ENCODE measurements around the gene TUBB4B.
A peak's percentile ranks its signal among the peaks of the same experiment; 100 is the strongest.

TUBB4B gene

DNA sequence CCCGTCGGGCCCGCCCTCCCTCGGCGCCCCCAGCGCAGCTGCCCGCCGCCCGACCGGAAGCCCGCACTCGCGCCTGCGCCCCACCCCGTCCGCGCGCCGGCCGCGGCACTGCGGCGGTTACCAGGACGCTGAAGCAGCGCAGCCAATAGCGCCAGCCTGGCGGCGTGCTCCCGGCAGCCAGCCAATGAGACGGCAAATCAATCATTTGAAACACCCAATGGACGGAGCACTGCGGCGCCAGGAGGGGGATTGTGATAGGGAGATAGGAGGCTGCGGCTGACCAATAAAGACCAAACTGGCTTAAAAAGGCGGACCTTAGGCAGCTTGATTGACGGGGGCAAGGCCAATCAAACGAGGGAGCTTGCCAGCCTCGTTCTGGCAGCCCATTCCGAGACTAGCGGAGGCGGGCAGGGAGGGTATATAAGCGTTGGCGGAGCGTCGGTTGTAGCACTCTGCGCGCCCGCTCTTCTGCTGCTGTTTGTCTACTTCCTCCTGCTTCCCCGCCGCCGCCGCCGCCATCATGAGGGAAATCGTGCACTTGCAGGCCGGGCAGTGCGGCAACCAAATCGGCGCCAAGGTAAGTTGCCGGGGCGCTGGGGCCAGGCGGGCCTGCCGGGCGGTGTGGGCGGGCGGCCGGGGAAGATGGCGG lies at the start of gene TUBB4B (continued):
- TF ChIP-seq, protein P1, sequence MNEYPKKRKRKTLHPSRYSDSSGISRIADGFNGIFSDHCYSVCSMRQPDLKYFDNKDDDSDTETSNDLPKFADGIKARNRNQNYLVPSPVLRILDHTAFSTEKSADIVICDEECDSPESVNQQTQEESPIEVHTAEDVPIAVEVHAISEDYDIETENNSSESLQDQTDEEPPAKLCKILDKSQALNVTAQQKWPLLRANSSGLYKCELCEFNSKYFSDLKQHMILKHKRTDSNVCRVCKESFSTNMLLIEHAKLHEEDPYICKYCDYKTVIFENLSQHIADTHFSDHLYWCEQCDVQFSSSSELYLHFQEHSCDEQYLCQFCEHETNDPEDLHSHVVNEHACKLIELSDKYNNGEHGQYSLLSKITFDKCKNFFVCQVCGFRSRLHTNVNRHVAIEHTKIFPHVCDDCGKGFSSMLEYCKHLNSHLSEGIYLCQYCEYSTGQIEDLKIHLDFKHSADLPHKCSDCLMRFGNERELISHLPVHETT (tag by site-specific recombination; IDR thresholded peaks at IDR 0.05): peak; percentile 80; the same call in 1 of the 2 replicates
- TF ChIP-seq ZNF394 (tag by site-specific recombination; IDR thresholded peaks at IDR 0.05; ENCODE audit: borderline replicate concordance): peak; percentile 49; the same call in 1 of the 2 replicates
- TF ChIP-seq KLF9 (tag by site-specific recombination; IDR thresholded peaks at IDR 0.05; ENCODE audit: low read depth): peak; percentile 62; the same call in 1 of the 2 replicates
- no peak; the same call in 1 of the 2 replicates for TF ChIP-seq ZNF596 (tag by site-specific recombination; IDR thresholded peaks at IDR 0.05)

DNA sequence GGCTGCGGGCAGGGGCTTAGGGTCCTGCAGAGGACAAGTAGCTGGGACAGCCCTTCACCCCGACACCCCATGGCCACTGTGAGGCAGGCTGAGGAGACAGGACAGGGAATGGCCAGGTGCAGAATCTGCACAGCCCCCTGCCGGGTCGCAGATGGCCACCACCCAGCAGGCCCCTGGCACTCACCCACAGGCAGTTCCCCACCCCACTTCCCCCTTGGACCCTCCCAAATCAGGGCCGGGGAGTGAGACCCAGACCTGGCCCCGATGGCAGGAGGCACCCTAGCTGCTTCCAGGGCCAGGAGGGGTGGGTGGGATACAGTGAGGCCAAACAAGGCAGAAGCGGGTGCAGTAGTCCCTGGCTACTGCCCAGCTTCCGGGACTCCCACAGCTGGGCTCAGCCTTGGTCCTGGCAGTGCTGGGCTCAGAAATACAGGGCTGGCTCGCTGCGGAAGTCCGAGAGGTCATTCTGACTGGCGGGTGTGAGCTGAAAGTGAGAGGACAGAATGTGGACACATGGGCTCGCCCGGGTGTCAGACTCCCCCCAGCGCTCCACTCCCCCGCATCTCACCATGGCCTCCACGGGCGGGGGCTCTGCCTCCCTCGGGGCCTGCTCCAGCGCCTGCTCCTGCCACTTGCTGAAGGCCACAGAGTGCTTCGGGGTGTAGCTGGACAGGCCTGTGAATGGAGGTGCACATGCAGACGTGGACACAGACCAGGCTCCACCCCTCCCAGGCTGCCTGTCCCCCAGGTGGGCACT lies 49.2 kb upstream of the TUBB4B start:
- CTCF ChIA-PET: interaction anchor here (0.6 to 2.3 kb wide), 5 partner anchors 13 to 45 kb away, joined by 3 to 9 read pairs (median 4); partner anchors contain the start of genes NDOR1, RNF224 and TMEM203
- POLR2A ChIA-PET: interaction anchor here (0.6 to 7.1 kb wide), 12 partner anchors 11 to 157 kb away, joined by 3 to 178 read pairs (median 4); partner anchors contain the start of genes LRRC26, MAN1B1, NDOR1 and TMEM203
- Histone ChIP-seq H3K27ac (ENCODE audit: extremely low read depth, low read depth, low read length) (no peak overlapping the region), H3K4me1 (ENCODE audit: control insufficient read depth, insufficient read depth, low read length) (peaks cover 13% of the 10 kb centered on the region), H3K4me3 (ENCODE audit: low read depth, low read length) (no peak overlapping the region), H3K9me3 (ENCODE audit: control insufficient read depth, insufficient read depth, low read depth, low read length) (no peaks in the 10 kb centered on the region), H3K36me3 (ENCODE audit: control insufficient read depth in 2 of 2, insufficient read depth in 1 of 2, low read length in 2 of 2) (peaks cover 0 to 37% of the 10 kb centered on the region in 2 experiments; a peak in 1 of 3 replicates)
- no peak for TF ChIP-seq ZNF707 (tag by site-specific recombination; IDR thresholded peaks at IDR 0.05)
- TF ChIP-seq, protein P2, sequence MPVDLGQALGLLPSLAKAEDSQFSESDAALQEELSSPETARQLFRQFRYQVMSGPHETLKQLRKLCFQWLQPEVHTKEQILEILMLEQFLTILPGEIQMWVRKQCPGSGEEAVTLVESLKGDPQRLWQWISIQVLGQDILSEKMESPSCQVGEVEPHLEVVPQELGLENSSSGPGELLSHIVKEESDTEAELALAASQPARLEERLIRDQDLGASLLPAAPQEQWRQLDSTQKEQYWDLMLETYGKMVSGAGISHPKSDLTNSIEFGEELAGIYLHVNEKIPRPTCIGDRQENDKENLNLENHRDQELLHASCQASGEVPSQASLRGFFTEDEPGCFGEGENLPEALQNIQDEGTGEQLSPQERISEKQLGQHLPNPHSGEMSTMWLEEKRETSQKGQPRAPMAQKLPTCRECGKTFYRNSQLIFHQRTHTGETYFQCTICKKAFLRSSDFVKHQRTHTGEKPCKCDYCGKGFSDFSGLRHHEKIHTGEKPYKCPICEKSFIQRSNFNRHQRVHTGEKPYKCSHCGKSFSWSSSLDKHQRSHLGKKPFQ (tag by site-specific recombination; IDR thresholded peaks at IDR 0.05): no peak
- TF ChIP-seq, protein P3, sequence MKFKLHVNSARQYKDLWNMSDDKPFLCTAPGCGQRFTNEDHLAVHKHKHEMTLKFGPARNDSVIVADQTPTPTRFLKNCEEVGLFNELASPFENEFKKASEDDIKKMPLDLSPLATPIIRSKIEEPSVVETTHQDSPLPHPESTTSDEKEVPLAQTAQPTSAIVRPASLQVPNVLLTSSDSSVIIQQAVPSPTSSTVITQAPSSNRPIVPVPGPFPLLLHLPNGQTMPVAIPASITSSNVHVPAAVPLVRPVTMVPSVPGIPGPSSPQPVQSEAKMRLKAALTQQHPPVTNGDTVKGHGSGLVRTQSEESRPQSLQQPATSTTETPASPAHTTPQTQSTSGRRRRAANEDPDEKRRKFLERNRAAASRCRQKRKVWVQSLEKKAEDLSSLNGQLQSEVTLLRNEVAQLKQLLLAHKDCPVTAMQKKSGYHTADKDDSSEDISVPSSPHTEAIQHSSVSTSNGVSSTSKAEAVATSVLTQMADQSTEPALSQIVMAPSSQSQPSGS (tag by site-specific recombination; IDR thresholded peaks at IDR 0.05; ENCODE audit: low read depth): no peak
- TF ChIP-seq, protein P4, sequence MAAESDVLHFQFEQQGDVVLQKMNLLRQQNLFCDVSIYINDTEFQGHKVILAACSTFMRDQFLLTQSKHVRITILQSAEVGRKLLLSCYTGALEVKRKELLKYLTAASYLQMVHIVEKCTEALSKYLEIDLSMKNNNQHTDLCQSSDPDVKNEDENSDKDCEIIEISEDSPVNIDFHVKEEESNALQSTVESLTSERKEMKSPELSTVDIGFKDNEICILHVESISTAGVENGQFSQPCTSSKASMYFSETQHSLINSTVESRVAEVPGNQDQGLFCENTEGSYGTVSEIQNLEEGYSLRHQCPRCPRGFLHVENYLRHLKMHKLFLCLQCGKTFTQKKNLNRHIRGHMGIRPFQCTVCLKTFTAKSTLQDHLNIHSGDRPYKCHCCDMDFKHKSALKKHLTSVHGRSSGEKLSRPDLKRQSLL (tag by site-specific recombination; IDR thresholded peaks at IDR 0.05): peak; percentile 8; the same call in 1 of the 2 replicates
- no peak for TF ChIP-seq ZNF585B (tag by site-specific recombination; IDR thresholded peaks at IDR 0.05)
- TF ChIP-seq, protein P5, sequence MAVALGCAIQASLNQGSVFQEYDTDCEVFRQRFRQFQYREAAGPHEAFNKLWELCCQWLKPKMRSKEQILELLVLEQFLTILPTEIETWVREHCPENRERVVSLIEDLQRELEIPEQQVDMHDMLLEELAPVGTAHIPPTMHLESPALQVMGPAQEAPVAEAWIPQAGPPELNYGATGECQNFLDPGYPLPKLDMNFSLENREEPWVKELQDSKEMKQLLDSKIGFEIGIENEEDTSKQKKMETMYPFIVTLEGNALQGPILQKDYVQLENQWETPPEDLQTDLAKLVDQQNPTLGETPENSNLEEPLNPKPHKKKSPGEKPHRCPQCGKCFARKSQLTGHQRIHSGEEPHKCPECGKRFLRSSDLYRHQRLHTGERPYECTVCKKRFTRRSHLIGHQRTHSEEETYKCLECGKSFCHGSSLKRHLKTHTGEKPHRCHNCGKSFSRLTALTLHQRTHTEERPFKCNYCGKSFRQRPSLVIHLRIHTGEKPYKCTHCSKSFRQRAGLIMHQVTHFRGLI (tag by site-specific recombination; IDR thresholded peaks at IDR 0.05): no peak
- TF ChIP-seq PRDM1 (tag by site-specific recombination; IDR thresholded peaks at IDR 0.05): no peak
- TF ChIP-seq ZNF837 (tag by site-specific recombination; IDR thresholded peaks at IDR 0.05): no peak
- no peak for TF ChIP-seq ZNF660 (tag by site-specific recombination; IDR thresholded peaks at IDR 0.05)
- TF ChIP-seq, protein P6, sequence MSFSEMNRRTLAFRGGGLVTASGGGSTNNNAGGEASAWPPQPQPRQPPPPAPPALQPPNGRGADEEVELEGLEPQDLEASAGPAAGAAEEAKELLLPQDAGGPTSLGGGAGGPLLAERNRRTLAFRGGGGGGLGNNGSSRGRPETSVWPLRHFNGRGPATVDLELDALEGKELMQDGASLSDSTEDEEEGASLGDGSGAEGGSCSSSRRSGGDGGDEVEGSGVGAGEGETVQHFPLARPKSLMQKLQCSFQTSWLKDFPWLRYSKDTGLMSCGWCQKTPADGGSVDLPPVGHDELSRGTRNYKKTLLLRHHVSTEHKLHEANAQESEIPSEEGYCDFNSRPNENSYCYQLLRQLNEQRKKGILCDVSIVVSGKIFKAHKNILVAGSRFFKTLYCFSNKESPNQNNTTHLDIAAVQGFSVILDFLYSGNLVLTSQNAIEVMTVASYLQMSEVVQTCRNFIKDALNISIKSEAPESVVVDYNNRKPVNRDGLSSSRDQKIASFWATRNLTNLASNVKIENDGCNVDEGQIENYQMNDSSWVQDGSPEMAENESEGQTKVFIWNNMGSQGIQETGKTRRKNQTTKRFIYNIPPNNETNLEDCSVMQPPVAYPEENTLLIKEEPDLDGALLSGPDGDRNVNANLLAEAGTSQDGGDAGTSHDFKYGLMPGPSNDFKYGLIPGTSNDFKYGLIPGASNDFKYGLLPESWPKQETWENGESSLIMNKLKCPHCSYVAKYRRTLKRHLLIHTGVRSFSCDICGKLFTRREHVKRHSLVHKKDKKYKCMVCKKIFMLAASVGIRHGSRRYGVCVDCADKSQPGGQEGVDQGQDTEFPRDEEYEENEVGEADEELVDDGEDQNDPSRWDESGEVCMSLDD (tag by site-specific recombination; IDR thresholded peaks at IDR 0.05): 0 out of 2 replicates have a peak, but pooled peaks have one; percentile 7
- no peak for TF ChIP-seq ZNF19 (tag by site-specific recombination; IDR thresholded peaks at IDR 0.05; ENCODE audit: low read depth)
- no peak for TF ChIP-seq ZNF530 (tag by site-specific recombination; IDR thresholded peaks at IDR 0.05; ENCODE audit: low read depth)
- TF ChIP-seq ZNF624 (tag by site-specific recombination; IDR thresholded peaks at IDR 0.05): no peak
- TF ChIP-seq ZNF311 (tag by site-specific recombination; IDR thresholded peaks at IDR 0.05; ENCODE audit: borderline replicate concordance): no peak
- peak; percentile 66 for TF ChIP-seq OSR2 (tag by site-specific recombination; IDR thresholded peaks at IDR 0.05)
- TF ChIP-seq, protein P7, sequence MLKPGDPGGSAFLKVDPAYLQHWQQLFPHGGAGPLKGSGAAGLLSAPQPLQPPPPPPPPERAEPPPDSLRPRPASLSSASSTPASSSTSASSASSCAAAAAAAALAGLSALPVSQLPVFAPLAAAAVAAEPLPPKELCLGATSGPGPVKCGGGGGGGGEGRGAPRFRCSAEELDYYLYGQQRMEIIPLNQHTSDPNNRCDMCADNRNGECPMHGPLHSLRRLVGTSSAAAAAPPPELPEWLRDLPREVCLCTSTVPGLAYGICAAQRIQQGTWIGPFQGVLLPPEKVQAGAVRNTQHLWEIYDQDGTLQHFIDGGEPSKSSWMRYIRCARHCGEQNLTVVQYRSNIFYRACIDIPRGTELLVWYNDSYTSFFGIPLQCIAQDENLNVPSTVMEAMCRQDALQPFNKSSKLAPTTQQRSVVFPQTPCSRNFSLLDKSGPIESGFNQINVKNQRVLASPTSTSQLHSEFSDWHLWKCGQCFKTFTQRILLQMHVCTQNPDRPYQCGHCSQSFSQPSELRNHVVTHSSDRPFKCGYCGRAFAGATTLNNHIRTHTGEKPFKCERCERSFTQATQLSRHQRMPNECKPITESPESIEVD (tag by site-specific recombination; IDR thresholded peaks at IDR 0.05): no peak

Measured in HEK293 (cell line).